ENCODE measurements around the gene RNASE1.

DNA sequence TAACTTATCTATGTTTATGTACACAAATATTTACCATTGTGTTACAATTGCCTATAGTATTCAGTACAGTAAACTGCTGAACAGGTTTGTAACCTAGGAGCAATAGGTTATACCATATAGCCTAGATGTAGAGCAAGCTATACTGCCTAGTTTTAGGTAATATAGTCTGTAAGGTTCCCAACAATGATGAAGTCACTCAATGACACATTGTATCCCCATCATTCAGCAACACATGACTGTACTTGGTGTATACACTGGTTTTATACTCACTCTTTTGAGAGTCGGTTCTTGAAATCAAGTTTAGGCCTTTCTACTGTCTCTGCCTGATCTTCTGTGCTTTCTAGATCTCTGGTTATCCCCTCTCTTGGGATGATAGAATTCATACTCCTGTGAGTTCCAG, 5.5 kb downstream of the RNASE1 start:
- TF ChIP-seq, protein P1, sequence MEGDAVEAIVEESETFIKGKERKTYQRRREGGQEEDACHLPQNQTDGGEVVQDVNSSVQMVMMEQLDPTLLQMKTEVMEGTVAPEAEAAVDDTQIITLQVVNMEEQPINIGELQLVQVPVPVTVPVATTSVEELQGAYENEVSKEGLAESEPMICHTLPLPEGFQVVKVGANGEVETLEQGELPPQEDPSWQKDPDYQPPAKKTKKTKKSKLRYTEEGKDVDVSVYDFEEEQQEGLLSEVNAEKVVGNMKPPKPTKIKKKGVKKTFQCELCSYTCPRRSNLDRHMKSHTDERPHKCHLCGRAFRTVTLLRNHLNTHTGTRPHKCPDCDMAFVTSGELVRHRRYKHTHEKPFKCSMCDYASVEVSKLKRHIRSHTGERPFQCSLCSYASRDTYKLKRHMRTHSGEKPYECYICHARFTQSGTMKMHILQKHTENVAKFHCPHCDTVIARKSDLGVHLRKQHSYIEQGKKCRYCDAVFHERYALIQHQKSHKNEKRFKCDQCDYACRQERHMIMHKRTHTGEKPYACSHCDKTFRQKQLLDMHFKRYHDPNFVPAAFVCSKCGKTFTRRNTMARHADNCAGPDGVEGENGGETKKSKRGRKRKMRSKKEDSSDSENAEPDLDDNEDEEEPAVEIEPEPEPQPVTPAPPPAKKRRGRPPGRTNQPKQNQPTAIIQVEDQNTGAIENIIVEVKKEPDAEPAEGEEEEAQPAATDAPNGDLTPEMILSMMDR (conservative IDR thresholded peaks at IDR 0.05; ENCODE audit: low read depth, low read length), result no peak
- no peak for TF ChIP-seq EZH2 (IDR thresholded peaks at IDR 0.05; ENCODE audit: borderline replicate concordance, low read depth, low read length, poor library complexity, severe bottlenecking)

All from A673 (cell line).